ENCODE results near the gene LRRC56.

Gene LRRC56

DNA sequence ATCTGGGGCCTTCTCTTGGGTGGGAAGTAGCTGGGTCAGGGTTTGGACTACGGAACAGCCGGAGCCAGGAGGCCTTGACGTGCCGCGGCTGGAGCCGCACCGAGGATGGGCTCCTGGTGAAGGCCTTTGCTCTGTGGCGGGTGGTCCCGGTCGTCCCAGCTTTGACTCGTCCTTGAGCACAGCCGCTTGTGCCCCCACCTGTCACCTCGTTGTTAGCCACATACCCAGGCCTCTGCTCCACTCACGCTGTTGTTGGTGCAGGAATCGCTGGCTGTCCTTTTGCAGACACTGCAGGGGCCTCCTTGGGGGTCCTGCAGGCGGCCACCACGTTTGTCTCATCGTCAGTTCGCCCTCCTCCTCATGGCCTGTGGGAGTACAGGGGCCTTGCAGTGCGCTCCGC is 56.0 kb downstream of the LRRC56 start:
- no peak for DNase-seq (ENCODE audit: low read depth in 1 of 2, low spot score in 1 of 2)
- TF ChIP-seq REST (IDR thresholded peaks at IDR 0.05; ENCODE audit: insufficient replicate concordance, low read depth) (no peak), POLR2AphosphoS5 (IDR thresholded peaks at IDR 0.05; ENCODE audit: low read depth) (no peak), SPI1 (IDR thresholded peaks at IDR 0.05; ENCODE audit: borderline replicate concordance, low read depth) (no peak), GABPA (IDR thresholded peaks at IDR 0.05; ENCODE audit: low read depth) (no peak)
- TF ChIP-seq, protein P1, sequence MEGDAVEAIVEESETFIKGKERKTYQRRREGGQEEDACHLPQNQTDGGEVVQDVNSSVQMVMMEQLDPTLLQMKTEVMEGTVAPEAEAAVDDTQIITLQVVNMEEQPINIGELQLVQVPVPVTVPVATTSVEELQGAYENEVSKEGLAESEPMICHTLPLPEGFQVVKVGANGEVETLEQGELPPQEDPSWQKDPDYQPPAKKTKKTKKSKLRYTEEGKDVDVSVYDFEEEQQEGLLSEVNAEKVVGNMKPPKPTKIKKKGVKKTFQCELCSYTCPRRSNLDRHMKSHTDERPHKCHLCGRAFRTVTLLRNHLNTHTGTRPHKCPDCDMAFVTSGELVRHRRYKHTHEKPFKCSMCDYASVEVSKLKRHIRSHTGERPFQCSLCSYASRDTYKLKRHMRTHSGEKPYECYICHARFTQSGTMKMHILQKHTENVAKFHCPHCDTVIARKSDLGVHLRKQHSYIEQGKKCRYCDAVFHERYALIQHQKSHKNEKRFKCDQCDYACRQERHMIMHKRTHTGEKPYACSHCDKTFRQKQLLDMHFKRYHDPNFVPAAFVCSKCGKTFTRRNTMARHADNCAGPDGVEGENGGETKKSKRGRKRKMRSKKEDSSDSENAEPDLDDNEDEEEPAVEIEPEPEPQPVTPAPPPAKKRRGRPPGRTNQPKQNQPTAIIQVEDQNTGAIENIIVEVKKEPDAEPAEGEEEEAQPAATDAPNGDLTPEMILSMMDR (IDR thresholded peaks at IDR 0.05; ENCODE audit: insufficient read depth, low read length) = no peak
- H3K27ac ChIP-seq (replicated peaks) = no peak overlapping the region

DNA sequence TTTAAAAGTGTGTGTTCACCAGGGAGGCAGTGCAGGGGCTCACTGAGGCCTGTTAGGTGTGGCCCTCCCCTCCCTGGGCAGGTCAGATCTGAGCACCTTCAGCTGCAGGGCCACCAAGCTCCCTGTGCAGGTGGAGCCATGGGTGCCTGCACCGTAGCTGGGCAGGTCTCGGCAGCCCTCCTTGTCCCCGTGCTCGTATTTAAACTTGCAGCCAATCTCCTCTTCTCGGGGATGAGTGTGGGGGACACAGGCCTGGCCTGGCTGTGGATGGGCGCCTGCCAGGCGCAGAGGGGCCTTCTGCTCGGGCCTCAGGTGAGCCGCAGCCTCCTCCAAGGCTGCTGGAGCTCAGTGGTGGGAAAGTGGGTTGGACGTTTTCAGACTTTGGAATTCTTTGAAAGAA is 58.1 kb downstream of the LRRC56 start:
- no peak for TF ChIP-seq SPI1 (IDR thresholded peaks at IDR 0.05; ENCODE audit: borderline replicate concordance, low read depth)
- 0 out of 2 replicates have a peak, but pooled peaks have one; percentile 24 for TF ChIP-seq POLR2AphosphoS5 (IDR thresholded peaks at IDR 0.05; ENCODE audit: low read depth)
- DNase-seq (ENCODE audit: low read depth in 1 of 2, low spot score in 1 of 2) = no peak
- H3K27ac ChIP-seq (replicated peaks) = no peak overlapping the region
- H3K27me3 ChIP-seq (ENCODE audit: insufficient read depth, poor library complexity, severe bottlenecking) = no peaks in the 10 kb centered on the region
- no peak overlapping the region for H3K4me3 ChIP-seq (replicated peaks; ENCODE audit: insufficient read depth, low read length)

More for the DNA sequence above, 56.0 kb downstream of the LRRC56 start:
- Histone ChIP-seq H3K27me3 (ENCODE audit: insufficient read depth, poor library complexity, severe bottlenecking) (no peaks in the 10 kb centered on the region), H3K4me3 (replicated peaks; ENCODE audit: insufficient read depth, low read length) (no peak overlapping the region)

GRCh38 chr11:596374-596773 is 59.0 kb downstream of the LRRC56 start:
- TF ChIP-seq GABPA (IDR thresholded peaks at IDR 0.05; ENCODE audit: low read depth) = no peak
- TF ChIP-seq REST (IDR thresholded peaks at IDR 0.05; ENCODE audit: insufficient replicate concordance, low read depth) = no peak
- peak; percentile 47; the same call in 1 of the 2 replicates for TF ChIP-seq POLR2AphosphoS5 (IDR thresholded peaks at IDR 0.05; ENCODE audit: low read depth)
- TF ChIP-seq, protein P1 (IDR thresholded peaks at IDR 0.05; ENCODE audit: insufficient read depth, low read length) = no peak
- TF ChIP-seq SPI1 (IDR thresholded peaks at IDR 0.05; ENCODE audit: borderline replicate concordance, low read depth) = no peak
- peak in 1 of 2 experiments; percentile 48 for DNase-seq (ENCODE audit: low read depth in 1 of 2, low spot score in 1 of 2)
- Histone ChIP-seq H3K27me3 (ENCODE audit: insufficient read depth, poor library complexity, severe bottlenecking) (no peaks in the 10 kb centered on the region), H3K4me3 (replicated peaks; ENCODE audit: insufficient read depth, low read length) (no peak overlapping the region), H3K27ac (replicated peaks) (0 out of 2 replicates have a peak overlapping the region, but pooled peaks have one; percentile 23)

GRCh38 chr11:597166-597725 is 59.9 kb downstream of the LRRC56 start:
- no peak overlapping the region for H3K27ac ChIP-seq (replicated peaks)
- no peak for TF ChIP-seq REST (IDR thresholded peaks at IDR 0.05; ENCODE audit: insufficient replicate concordance, low read depth)
- TF ChIP-seq GABPA (IDR thresholded peaks at IDR 0.05; ENCODE audit: low read depth) = no peak
- TF ChIP-seq POLR2AphosphoS5 (IDR thresholded peaks at IDR 0.05; ENCODE audit: low read depth) = no peak
- TF ChIP-seq, protein P1 (IDR thresholded peaks at IDR 0.05; ENCODE audit: insufficient read depth, low read length) = no peak
- DNase-seq (ENCODE audit: low read depth in 1 of 2, low spot score in 1 of 2) = no peak
- no peak overlapping the region for H3K4me3 ChIP-seq (replicated peaks; ENCODE audit: insufficient read depth, low read length)
- H3K27me3 ChIP-seq (ENCODE audit: insufficient read depth, poor library complexity, severe bottlenecking) = no peaks in the 10 kb centered on the region

All from HL-60 (cell line).